GM21390 (cell line): ENCODE data around the gene MOG.

Source experiments
- ATAC-seq: cut with Tn5 transposase; IDR thresholded peaks from one replicate; pipeline ENCODE4 v1.9.1; 2021; ENCODE audit not compliant: unreplicated experiment

MOG gene

DNA sequence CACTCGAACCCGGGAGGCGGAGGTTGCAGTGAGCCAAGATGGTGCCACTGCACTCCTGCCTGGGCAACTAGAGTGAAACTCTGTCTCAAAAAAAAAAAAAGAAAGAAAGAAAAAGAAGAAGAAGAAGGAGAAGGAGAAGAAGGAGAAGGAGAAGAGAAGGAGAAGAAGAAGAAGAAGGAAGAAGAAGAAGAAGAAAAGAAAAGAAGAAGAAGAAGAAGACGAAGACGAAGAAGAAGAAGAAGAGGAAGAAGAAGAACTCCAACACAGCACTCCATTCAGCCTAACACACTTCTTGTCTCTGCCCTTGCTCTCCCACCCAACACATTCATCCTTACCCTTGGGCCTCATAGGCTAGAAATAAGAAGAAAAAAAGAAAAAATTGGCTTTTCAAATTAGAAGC lies 17.1 kb downstream of the MOG start:
- ATAC-seq = no peak

DNA sequence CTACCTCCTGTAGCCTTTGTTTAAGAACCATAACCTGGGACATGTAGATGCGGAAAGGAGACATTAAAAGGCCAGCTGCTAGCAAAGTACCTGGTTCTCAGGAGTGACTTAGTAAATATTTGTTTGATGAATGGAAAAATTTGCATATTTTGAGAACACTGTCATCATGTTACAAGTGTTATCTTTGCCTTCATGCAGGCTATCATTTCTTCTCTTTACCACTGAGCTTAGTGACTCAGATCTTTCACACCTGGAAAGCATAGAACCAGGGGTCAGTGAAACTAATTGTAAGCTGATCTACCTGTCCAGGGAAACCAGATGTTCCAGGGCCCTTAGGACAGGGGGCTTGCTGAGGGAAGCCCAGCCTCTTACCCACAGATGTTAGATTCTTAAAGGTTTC lies 18.7 kb downstream of the MOG start:
- no peak for ATAC-seq

DNA sequence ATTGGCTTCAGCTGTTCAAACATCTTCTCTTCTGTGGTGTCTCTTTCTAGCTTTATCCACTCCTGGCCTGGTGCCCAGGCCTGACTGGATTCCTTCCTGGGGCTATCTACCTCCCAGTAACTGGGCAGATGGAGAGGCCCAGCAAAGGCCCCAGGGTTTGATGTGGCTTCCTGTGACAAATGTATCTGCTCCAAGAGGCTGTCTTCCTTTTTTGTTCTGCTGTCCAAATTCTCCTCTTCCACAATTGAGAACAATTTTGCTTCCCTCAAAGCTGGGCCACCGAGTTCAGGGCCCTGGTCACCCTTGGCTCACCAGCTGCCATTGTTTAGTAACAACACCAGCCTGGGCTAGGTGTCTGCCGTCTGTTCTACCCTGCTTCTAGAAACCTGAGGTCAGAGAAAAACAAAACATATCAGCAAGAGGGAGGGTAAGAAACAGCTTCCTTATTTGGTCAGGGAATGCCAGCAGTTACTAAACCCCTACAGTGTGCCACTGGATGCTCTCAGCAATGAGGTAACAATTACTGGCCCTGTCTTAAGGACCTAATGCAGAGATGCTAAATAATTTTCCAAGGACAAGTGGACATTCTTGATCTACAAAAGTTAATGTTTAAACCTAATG lies 20.2 kb downstream of the MOG start:
- no peak for ATAC-seq

DNA sequence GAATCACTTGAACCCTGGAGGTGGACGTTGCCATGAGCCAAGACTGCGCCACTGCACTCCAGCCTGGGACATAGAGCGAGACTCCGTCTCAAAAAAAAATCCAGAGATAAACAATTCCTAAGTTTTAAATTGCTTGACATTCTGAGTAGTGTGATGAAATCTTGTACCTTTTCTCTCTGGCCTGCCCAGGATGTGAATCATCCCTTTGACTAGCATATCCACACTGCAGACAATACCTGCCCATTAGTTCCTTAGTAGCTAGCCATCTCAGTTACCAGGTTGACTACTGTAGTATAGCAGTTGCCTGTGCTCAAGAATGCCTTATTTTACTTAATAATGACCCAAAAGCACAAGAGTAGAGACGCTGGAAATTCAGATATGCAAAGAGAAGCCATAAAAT lies 21.2 kb downstream of the MOG start:
- no peak for ATAC-seq

DNA sequence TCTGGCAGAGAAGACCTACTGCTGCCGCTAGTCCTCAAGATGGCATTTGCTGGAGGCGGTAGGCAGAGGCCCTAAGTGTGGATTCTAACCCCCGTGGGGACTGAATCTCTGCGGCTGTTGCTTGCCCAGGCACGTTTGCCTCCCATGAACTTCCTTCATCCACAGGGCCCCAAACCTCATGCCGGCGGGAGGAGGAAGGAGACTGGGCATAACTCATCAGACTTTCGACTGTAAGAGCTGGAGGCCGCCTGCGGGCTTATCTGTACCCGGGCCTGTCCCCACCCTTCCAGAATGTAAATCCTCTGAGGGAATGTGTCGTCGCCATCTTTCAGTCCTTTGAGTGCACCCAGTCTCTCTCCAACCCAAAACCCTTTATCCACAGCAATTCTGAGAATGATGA lies 23.1 kb downstream of the MOG start:
- ATAC-seq = no peak

DNA sequence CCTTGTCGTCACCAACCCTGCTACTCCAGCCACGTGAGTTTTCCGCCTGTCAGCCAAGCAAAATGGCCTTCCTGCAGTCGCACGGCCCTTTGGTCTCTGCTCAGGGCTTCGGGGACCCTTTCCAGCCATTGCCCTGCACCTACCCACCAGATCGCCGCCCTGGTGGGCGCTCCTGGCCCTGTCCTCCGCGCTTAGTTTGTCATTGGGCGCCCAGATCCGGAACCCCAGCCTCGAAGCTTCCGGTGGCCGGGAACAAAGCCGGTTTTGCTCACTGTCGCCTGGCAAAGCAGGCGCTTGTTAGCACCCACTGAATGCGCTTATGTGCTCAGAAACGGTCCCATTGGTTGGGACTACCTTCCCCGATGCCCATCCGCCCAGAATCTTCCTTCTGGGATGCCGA lies 23.5 kb downstream of the MOG start:
- no peak for ATAC-seq

DNA sequence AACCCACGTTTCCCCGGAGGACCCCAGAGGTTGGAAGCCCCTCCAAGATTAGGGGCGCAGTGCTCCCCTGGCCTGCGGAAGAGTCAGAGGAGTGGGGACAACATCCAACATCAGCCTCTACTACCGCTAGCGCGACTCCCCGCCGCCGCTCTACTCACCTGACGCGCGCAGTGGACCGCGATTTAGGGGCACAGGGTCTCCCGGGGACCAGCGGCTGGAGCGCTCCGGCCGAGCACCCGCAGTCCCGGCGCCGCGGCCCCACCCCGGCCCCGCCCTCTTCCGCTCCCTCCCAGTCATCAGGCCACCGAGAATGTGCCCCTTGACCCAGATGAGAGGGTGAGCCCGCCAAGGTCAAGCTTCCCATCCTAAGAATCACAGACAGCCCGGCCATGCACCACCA lies 24.0 kb downstream of the MOG start, which contains the start of gene ZFP57:
Gene ZFP57 (minus strand): TSS at position 249 of the 400 bp plus-strand sequence. CDS start 4,149 bp downstream, outside the sequence.
- ATAC-seq = no peak

DNA sequence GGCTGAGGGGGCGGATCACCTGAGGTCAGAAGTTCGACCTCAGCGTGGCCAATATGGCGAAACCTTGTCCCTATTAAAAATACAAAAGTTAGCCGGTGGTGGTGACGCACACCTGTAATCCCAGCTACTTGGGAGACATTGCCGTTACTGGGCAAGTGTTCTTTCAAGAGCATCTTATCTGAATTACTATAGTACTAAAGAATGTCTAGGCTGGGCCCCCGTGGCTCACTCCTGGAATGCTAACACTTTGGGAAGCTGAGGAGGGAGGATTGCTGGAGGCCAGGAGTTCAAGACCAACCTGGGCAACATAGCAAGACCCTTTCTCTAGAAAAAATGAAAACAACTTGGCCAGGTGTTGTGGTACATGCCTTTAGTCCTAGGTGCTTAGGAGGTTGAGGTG lies 24.9 kb downstream of the MOG start:
- ATAC-seq = no peak

DNA sequence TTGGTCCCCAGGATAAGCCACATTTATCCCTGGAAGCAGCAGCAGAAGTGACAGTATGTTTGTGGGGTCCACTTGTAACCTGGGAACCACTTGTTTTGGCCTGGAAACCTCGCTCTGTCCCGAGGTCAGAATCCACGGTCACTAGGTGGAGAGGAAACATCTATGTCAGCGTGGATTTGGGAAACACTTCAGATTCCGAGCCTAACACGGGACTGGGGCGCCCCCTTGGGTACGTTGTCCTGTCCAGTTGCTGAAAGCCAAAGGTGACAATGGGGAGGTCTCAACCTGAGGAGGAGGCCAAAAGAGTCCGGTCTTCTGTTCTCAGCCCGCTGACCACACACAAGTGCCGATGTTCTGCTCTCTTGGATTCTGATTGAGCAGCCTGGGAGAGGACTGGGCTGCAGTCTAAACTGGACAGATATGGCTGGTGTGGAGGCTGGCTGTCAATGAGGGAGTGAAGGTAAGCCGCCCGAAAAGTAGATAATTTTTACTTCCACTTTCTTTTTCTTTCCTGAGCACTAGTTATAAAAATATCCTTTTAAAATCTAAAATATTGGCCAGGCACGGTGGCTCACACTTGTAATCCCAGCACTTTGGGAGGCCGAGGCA lies 28.9 kb downstream of the MOG start:
- ATAC-seq = no peak

DNA sequence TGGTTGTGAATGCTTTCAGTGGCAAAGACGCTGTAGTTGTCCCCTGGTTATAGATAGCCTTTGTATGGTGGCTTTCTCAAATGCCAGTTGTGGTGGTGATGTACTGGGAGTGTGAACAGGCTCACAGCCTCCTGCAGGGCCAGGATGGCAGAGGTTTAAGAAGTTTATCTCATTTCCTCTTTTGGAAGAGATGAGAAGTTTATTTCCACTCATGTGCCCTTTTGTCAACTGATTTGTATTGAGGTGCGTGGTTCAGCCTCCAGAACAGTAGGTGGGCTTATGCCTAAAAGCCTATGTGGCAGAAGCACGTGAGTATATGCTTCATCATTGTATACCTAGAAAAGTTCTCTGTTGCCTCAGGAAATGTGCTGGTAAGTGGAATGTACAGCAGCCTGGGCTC lies 37.7 kb downstream of the MOG start:
- ATAC-seq = no peak

DNA sequence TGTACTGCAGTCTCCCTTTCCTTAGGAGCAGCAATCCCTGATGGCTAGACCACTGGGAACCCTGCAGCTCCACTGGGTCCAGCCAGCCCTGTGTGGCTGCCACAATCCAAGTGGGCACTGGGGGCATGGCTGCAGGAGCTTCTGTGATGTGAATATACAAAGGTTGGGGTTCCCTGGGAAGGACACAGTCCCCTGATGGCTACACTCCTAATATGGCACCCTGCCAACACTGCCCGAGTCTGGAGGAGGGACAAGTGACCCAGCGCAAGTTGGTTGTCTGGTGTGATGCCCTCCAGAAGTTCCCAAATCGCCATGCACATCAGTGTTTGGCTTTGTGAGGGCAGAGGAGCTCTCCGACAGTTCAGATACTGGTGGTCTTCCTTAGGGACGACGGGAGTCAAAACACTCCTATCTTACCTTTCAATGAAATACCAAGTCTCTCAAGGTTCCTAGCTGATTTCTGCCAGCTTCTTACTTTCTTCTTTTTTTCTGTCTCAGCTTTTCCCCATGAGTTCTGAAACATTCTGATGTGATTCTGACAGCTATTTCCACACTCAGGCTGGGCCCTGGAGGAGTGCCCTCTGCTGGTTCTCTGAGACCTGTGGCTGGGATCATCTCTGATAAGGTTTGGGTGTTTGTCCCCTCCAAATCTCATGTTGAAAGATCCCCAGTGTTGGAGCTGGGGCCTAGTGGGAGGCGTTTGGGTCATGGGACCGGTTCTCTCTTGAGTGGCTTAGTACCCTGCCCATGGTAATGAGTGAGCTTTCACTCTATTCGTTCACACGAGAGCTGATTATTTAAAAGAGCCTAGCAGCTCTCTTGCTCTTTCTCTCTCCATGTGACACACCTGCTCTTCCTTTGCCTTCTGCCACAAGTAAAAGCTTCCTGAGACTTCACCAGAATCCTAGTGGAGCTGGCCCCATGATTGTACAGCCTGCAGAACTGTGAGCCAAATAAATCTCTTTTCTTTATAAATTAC lies 39.5 kb downstream of the MOG start:
- ATAC-seq = no peak

DNA sequence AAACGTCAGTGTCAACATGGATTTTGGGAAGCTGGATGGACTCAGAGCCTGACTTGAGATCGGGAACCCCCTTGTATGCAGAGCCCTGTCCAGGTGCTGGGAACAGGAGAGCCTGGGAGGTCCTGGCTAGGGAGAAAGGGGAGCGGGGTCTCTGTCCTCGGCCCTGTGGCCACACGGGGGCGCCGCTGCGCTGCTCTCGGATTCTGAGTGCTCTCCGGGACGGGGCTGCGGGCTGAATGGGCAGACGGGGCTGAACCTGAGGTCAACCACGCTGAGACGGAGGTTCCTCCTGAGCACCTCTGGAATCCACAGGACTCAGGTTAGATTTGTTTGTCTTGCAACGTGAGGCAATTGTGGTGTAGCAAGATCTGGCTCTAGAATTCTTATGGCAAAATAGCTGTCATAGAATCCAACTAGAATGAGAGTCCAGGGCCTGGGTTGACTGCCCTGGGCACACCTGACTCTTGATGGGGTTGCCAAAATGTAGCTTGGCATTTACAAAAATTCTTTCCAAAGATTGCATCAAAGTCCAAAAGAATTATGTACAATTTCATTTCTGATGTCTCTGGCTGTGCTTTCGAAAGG lies 45.7 kb downstream of the MOG start:
- ATAC-seq = no peak

DNA sequence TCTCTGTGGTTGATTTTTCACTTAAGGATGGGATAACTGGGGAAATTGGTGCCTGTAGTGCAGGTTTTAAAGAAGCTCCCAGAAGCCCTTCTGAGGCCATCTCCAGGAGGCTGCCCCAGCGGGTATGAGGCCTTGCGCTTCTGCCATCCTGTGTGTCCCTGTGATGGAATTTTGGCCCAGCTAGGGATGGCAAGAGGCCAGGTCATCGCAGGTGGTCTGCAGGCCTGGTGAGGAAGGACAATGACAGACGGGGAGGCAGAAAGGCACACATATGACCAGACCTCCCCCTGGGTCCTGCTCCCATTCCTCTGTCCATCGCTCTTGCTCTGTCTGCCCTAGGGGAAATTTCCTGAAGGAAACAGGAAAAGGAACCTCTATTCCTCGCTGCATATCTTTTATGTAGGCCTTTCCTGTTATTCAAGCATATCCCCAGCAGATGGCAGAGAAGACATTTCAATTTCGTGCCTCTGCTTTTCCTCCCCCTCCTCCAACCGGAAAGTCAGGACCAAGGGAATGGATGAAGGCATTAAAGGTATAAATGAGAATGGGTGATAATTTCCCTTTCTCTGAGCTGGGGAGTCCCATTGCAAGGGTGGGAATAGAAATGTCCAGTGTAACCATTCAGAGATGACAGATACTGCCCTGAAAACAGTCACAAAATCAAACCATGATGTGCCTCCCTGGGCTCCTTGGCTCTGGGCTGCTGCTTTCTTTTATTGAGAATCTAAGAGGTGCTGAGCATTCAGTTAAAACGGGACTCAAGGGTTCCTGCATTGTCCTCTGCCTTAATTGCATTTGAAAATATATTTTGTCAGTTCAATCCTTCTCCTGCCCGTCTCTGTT lies 48.7 kb downstream of the MOG start:
- ATAC-seq = no peak

DNA sequence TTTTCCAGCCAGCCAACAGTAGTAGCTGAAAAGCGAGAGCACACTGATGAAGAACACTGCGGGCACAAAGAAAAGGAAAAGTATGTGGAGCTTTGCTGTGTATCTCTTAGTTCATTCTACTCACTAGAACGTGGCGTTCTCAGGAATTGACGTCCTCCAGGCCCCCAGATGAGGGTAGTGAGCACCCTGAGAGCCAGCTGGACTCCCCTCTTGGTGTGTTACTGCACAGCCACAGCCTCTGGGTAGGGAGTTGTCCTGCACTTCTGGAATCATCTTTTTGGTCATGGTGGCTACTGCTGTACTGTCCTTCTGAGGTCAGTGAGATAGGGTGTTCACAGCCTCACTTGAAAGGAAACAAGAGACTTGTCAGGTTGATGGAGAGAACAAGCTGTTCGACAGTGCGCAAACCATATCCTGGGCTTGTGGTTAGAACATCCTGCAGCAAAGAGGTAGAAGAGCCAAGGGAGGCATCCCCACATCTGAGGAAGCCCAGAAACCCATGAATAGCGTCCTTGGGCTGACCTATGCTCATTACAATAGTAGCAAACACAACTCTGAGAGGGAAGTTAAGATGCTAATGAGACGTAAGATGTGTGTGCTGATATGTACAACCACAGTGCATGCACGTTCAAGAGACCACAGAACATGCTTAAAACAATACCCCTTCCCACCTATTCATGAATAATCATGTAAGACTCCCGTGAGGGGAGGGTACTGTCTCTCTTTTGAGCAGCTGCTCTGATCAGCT lies 51.7 kb downstream of the MOG start:
- no peak for ATAC-seq

DNA sequence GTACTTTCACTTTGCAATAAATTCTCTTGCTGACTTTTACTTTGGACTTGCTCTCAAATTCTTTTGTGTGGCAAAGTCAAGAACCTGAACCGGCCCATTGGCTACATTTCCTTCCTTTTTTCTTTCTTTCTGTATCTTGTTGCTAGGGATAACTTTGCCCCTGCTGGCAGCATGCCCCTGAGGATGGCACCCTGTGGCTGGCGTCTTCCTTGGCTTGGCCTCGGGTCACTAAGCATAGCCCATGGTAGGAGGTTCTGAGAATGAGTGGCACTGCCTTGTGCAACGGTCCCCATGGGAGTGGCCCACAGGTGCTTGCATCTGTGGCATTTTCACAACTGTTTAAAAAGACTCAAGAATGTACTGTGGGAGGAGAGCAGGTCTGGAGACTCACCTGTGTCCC lies 52.3 kb downstream of the MOG start:
- no peak for ATAC-seq

DNA sequence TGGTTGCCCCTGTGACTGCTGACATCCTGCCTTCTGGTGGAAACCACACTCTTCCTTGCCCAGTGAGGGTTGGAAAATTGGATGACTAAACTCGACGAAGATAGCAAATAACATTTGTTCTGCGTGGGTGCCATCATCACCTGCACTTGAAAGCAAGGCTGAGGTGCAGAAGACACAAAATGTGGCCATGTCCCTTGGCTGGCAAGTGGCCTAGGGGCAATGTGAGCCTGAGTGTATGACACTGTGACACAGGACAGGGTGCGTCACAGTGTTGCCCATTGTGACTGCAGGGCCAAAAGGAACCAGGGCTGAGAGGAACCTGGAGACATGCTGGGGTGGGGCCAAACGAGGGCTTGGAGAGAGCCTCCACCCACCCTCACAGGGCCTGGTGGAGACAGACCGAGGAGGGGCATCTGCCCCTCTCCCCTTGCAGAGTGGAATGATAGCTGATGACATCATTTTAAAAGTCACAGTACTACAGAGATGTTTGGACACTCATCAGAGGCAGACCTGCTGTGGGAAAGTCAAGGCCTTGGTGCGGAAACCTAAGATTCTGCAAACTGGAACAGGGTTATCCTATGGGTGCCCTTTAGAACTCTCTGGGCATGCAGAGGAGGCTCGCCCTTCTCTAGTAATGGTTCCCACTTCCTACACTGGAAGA lies 53.5 kb downstream of the MOG start:
- ATAC-seq = no peak

DNA sequence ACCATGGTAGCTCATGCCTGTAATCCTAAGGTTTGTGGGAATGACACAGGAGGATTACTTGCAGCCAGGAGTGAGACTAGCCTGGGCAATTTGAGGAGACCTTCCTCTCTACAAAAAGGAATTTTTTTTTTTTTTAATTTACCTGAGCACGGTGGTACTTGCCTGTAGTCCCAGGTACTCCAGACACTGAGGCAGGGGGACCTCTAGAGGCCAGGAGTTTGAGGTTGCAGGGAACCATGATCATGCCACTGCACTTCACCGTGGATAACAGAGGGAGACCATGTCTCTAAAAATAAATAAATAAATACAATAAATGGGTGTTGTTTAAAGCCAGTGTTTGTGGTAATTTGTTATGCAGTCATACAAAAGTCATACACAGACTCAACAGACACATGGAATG lies 64.0 kb downstream of the MOG start:
- no peak for ATAC-seq
